HG02938 (cell line): ENCODE data around the gene TBXT.

Experiments
- ATAC-seq: cut with Tn5 transposase; IDR thresholded peaks from one replicate; pipeline ENCODE4 v1.9.1; 2021; ENCODE audit warnings: mild to moderate bottlenecking, moderate library complexity; ENCODE audit not compliant: unreplicated experiment

Gene TBXT

GRCh38 chr6:166121726-166122125 is 45.9 kb downstream of the TBXT start:
- ATAC-seq: no peak

DNA sequence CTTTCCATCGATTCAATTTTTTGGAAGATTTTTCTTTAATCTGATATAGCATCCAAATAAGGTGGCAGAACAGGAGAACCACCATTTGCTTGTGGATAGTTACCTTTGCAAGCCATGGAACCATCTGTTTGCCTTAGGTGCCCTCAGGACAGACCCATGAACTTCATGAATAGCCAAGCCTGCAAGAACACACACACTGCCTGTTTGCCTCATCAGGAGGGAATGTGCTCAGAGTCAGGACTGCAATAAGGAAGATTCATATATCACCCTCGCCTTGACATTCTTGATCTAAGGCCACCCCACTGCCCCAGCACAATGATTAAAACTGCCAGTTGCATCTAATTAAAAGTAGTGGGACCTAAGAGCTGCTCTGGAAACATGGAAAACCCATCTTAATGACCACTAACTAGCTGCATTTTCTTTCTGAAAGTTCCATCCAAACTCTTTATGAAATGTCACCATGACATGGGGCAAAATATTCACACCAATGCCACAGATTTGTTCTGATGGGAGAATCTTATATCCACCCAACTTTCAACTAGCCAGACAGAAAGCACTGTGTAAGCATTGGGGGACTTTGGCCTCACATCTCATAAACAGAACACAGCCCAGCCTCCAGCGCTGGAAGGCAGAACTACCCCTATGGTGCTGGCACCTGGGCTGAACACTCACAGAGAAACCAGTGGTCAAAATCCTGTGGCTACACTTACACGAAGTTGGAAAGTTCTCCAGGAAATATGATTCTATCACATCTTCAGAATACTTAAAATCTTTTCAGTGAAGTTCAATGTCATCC is 48.3 kb downstream of the TBXT start:
- ATAC-seq: no peak

DNA sequence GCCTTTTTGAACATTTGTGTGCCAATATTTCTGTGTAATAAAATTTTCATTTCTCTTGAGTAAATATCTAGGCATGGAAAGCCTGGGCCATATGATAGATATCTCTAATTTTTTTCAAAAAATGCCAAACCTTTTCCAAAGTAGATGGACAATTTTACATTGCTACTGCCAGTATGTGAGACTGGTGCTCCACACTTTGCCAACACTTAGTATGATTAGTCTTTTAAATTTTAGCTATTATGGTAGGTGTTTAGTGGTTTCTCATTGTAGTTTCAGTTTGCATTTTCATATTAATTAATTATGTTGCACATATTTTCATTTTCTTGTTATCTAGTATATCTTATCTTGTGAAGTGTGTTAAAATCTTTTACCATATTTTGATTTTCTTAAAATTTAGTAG is 52.0 kb downstream of the TBXT start:
- no peak for ATAC-seq

DNA sequence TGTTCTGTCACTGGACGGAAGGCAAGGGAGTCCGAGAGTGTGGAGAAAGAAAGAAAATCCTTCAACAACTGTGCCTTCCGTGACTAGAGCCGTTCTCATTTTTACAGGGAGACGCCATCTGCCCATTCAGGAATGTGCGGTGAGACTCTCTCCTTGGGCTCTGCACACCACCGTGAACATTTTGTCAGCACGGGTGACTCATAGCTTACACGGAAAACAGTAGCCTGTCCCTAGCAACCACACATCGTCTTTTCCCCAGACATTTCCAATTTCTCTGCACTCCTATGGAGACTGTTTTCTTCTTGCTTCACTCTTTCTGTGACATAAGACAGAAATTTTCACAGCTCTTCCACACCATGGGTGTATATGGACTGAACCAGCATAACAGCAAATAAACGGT is 55.1 kb downstream of the TBXT start:
- no peak for ATAC-seq

- no peak for ATAC-seq
Observed at GRCh38 chr6:166109608-166110007, 58.0 kb downstream of the TBXT start.
